NCI-H524 (cell line): Measurements from ENCODE around the gene JARID2.

Experiments used
- DNase-seq, 2 experiments: peaks; one replicate each; lab custom pipeline; 2025; lab: John Stamatoyannopoulos, UW

Gene JARID2

GRCh38 chr6:15507221-15507620 is 261.4 kb downstream of the JARID2 start:
- no peak for DNase-seq

- no peak for DNase-seq
These were observed 261.9 kb downstream of the JARID2 start for GRCh38 chr6:15507746-15508145.

- DNase-seq = no peak
These were observed 262.6 kb downstream of the JARID2 start for GRCh38 chr6:15508441-15508871.

- no peak for DNase-seq
These were observed 263.1 kb downstream of the JARID2 start for GRCh38 chr6:15508931-15509330.

GRCh38 chr6:15509335-15509933 is 263.6 kb downstream of the JARID2 start:
- no peak for DNase-seq

- no peak for DNase-seq
These were observed 264.3 kb downstream of the JARID2 start for GRCh38 chr6:15510121-15510520.

- DNase-seq = no peak
These were observed 264.8 kb downstream of the JARID2 start for GRCh38 chr6:15510536-15511247.

- DNase-seq = no peak
These were observed 265.6 kb downstream of the JARID2 start for GRCh38 chr6:15511248-15512125.

GRCh38 chr6:15512126-15512525 is 266.3 kb downstream of the JARID2 start:
- peak; percentile 11 to 47 for DNase-seq

GRCh38 chr6:15512721-15513120 is 266.9 kb downstream of the JARID2 start:
- DNase-seq = no peak

- DNase-seq = no peak
These were observed 267.4 kb downstream of the JARID2 start for GRCh38 chr6:15513131-15513771.

- DNase-seq = no peak
These were observed 268.2 kb downstream of the JARID2 start for GRCh38 chr6:15513801-15514711.

GRCh38 chr6:15515226-15515625 is 269.4 kb downstream of the JARID2 start:
- DNase-seq = no peak

- DNase-seq = no peak
These were observed 269.9 kb downstream of the JARID2 start for GRCh38 chr6:15515660-15516375.

GRCh38 chr6:15516378-15516777 is 270.5 kb downstream of the JARID2 start:
- no peak for DNase-seq

GRCh38 chr6:15516923-15517560 is 271.2 kb downstream of the JARID2 start:
- DNase-seq = no peak

GRCh38 chr6:15517600-15517999 is 271.7 kb downstream of the JARID2 start:
- no peak for DNase-seq

- DNase-seq = peak in 1 of 2 experiments; percentile 21
These were observed 272.2 kb downstream of the JARID2 start for GRCh38 chr6:15518057-15518456.

- peak in 1 of 2 experiments; percentile 47 for DNase-seq
These were observed 273.0 kb downstream of the JARID2 start for GRCh38 chr6:15518878-15519277.

GRCh38 chr6:15519681-15520080 is 273.8 kb downstream of the JARID2 start:
- DNase-seq = no peak
